NCI-H1436 (cell line): ENCODE data around the gene UBE2G1.
A peak's percentile ranks its signal among the peaks of the same experiment; 100 is the strongest.

Experiments used
- DNase-seq: peaks from one replicate; lab custom pipeline; 2025; lab: John Stamatoyannopoulos, UW

UBE2G1 gene

DNA sequence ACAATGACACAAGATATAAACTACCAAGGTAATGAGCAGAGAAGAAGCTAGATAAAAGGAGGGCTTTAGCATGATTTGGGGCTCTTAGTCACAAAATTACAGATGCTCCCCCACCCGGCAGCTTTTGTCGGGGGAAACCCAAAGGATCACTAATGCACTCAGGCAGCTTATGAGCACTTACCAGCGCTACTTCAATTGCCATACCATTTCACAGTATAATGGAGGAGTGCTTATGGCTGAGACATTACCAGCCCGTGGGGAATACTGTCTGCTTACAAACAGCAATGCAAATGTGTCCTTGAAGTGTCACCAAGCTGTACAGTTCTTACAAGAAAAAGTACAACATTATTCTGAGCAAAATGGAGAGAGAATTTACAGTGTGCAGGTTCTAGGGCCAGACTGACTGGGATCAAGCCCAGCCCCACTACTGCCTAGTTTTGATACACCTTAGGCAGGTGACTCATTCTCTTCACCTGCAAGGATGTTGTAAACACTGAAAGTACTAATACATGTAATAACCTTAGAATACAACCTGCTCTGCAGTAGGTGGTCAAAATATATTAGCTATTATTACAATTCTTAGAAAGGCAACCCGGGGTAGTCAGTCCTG lies 119.0 kb downstream of the UBE2G1 start:
- DNase-seq, result peak; percentile 97

DNA sequence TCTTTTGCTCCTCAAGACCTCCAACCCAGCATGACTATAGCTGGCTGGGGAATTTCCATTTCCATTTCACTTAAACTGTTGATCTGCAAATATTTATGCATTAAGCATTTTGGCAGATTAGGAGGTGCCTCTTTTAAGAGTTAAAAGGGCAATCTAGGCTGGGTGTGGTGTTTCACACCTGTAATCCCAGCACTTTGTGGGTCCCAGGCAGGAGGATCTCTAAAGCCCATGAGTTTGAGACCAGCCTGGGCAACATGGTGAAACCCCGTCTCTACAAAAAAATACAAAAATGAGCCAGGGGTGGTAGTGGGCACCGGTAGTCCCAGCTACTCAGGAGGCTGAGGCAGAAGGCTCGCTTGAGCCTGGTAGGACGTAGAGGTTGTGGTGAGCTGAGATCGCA lies 119.8 kb downstream of the UBE2G1 start:
- DNase-seq, result no peak

DNA sequence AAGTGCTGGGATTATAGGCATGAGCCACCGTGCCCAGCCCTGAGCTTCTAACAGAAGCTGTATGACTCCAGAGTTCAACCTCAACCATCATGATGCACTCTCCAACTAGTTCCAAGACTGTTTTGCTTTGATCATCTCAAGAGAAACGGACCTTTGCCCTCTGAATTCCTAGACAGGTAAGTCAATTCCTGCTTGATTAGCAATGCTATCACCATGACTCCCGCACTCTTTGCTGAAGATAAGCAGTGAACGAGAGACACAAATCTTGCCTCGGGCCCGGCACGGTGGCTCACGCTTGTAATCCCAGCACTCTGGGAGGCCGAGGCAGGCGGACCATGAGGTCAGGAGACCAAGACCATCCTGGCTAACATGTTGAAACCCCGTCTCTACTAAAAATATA lies 124.9 kb downstream of the UBE2G1 start:
- DNase-seq, result no peak

DNA sequence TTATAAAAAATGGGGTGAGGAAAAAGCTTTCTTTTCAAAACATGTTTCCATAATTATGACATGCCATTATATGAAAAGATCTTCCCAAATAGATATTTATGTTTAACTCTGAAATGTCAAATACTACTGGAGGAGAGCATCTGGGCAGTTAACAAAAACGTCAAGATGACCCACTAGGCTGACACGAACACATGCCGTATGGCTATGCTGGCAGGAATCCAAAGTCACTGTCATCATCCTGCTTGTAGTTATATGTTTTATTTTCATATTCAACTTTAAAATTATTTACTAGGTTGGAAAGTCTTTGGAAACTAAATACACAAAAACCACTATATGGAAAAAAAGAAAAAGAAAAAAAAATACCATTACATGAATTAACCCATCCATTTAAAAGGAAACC lies 130.0 kb downstream of the UBE2G1 start:
- DNase-seq, result no peak

DNA sequence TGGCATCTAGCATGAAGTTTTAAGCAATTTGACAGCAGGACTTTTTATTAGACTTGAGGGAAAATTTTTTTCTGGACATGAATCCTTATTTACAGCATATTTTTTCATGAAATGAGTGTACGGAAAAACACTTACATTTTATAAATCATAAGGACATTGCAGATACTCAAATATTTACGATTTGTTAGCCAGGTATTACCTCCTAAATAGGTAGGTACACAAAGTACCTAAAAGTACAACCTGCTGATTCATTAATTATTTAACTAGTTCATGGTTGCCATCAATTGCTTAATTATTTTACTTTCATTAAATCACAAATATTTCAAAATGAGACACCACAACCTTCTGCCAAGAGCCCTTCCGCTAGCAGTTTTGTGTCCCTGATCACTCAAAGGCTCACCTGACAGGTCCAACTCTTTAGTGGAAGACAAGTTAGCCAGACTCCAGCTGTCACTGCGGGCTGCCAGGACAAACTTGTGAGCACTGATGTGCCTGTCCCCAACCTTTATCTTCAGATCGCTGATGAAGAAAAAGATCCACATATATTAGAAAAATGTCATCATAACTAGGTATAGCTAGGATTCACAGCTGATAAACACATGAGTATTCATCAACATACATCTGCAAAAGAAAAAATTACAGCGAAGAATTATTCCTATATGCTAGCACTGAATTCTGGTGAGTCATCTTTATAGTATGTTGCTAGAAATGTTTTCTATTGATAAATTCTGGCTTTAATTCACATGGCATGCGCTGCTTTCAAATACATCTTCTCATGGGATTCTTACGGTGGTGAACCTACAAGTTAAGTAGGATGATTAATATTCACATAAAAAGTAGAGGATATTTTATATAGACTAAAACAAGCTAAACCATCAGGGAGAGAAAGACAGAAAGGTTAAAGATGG lies 130.8 kb downstream of the UBE2G1 start:
- DNase-seq, result no peak

DNA sequence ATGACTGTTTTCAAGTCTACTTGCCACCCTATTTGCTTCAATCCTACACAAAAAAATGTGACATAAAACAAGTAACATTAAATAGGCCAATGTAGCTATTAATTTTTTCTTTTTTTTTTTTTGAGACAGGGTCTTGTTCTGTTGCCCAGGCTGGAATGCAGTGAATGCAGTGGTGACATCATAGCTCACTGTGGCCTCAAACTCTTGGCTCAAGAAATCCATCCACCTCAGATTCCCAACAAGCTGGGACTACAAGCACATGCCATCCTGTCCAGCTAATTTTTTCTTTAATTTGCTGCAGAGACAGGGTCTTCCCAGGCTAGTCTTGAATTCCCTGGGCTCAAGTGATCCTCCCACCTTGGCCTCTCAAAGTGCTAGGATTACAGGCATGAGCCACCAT lies 132.1 kb downstream of the UBE2G1 start:
- no peak for DNase-seq

DNA sequence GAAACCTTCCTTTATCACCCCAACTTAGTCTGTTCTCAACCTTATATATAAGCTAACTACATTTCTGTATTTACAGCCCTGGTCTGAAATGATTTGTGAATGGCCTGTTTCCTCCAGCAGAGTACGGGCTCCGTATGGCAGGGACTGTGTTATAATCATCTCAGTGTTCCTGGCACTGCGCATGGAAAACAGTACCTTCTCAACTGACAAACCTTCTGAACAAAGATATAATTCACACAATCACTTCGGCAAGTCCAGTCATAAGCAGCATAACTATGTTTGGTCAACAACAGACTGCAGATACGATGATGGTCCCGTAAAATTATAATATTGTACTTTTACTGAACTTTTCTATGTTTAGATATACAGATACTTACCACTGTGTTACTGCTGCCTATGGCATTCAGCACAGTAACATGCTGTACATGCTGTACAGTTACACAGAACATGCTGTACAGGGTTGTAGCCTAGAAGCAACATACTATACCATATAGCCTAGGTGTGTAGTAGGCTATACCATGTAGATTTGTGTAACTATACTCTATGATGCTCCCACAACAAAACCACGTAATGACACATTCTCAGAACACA lies 132.7 kb downstream of the UBE2G1 start:
- DNase-seq, result no peak

DNA sequence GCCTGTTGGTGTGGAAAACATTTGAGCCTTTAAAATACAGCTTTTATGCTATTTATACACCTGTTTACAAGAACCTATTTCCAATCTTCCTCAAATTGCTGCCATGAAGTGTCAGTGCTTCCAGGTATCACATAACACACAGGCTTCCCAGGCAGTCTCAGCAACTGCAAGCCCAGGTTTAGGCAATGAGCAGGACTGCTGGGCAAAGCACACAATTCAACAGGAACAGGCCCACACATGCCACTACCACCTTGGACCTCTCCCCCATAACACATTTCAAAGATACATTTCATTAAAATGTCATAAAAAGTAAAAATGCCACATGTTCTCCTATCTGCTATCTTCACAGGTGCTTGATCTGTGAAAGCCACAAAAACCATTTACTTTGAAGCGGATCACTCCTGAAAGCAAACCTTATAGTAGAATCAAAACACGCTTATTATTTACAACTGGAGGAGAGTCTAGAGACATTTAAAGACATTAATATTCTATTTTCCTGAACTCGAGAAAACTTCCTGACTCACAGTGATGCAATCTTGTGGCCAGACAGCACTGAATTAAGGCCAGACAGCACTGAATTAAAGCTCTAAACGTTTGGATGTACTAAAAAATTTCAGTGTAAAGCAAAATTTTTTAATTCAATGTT lies 134.2 kb downstream of the UBE2G1 start:
- DNase-seq, result no peak

DNA sequence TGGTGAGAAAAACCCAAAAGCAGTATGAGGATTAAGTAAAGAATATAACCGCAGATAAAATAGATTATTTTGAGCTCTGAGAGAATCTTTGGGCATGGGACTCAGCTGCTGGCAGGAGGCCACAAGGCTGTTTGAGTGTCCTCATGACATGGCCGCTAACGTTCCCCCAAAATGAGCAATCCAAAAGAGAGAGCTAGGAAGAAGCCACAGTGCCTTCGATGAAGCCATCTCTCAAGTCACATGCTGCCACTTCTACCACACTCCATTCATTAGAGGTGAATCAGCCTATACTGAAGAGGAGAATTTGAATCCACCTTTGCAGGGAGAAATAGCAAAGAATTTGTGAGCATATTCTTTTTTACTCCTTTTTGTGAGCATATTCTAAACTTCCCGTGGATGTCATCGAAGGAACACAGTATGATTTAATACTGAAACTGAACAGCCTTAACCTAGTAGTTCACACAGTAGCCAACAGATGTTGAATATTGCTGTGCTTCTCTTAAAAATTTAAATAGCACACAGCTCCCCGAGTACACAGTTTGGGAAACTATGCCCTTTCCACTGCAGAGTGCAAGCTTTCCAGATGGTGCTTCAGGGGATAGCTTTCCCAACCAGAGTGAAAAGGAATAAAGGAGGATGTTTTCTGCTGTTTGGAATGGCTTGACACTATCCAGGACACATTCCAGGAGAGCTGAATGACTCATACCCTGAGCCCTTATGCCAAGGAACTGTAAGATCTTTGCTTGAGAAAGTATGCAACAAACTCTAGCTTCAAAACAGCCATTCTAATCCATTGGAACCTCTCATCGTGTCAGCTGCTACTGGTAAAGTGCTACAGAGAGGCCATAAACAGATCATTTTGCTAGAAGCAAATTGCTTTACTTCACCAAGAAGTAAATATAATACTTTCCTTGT lies 136.6 kb downstream of the UBE2G1 start:
- no peak for DNase-seq

DNA sequence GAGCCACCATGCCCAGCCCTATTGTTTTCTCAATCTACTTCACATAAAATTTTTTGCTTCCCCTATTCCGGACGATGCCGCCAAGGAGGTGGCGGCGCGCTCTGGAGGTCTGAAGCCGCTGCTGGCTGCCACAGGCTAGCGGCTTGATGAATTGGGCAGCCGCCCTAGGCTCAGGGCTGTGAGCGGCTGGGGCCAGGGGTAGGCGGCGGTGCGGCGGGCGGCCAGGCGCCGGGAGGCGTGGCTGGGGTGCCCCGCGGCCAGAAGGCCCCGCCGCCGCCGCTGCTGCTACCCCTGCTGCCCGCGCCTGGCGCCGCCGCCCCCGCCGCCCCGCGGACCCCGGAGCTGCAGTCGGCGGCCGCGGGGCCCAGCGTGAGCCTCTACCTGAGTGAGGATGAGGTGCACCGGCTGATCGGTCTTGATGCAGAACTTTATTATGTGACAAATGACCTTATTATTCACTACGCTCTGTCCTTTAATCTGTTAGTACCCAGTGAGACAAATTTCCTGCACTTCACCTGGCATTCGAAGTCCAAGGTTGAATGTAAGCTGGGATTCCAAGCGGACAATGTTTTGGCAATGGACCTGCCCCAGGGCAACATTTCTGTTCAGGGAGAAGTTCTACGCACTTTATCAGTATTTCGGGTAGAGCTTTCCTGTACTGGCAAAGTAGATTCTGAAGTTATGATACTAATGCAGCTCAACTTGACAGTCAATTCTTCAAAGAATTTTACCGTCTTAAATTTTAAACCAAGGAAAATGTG lies 144.4 kb downstream of the UBE2G1 start:
- no peak for DNase-seq

DNA sequence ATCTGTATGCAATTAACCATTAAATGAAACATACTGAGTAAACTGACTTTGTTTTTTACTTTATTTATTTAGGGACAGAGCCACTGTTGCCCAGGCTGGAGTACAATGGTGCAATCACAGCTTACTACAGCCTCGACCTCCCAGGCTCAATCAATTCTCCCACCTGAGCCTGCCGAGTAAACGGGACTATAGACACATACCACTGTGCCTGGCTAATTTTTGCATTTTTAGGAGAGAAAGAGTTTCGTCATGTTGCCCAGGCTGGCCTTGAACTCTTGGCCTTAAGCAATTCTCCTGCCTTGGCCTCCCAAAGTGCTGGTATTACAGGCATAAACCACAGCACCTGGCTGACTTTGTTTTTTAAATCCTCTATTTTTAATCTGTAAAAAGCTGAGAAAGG lies 145.3 kb downstream of the UBE2G1 start:
- no peak for DNase-seq

DNA sequence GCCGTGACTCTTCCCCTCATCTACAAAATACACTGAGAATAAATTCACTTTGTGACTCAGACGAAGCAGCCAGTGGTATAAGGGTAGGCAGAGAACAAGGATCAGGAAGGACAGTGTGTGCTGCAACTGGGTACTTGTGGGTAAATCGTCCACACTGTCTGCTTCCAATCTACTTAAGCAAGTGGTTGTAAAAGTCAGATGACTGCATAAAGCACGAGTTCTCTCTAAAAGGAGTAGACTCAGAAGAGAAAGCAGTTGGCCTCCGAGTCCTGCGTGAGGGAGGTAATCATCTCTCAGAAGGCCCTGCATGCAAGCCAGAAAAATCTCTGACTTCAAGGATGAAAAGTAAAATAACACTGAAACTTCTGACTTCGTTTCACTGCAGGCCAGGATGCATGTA lies 145.8 kb downstream of the UBE2G1 start:
- DNase-seq, result no peak
